Brain microvascular endothelial cell (primary cell): Measurements from ENCODE around the gene FAM222B.
"Not testable (repeated sequence)": the region's sequence is repeated elsewhere in the genome, so short reads cannot be mapped to it uniquely, and the experiment has no call there.

Experiments used
- DNase-seq: peaks from one replicate; pipeline ENCODE4 v3.0.0-alpha.2; 2020
- H3K27ac ChIP-seq: fragments of 250-450 bp; sonication (Bioruptor Pico); 2 replicates; pipeline ENCODE4 v1.5.1; 2020; ENCODE audit warnings: mild to moderate bottlenecking, moderate library complexity
- H3K27me3 ChIP-seq: fragments of 250-450 bp; sonication (Bioruptor Pico); replicated peaks from 2 replicates; pipeline ENCODE4 v1.5.1; 2020; ENCODE audit warnings: mild to moderate bottlenecking
- H3K36me3 ChIP-seq: fragments of 250-450 bp; sonication (Bioruptor Pico); replicated peaks from 2 replicates; pipeline ENCODE4 v1.5.1; 2020; ENCODE audit warnings: mild to moderate bottlenecking
- H3K4me3 ChIP-seq: 2 replicates; pipeline ENCODE4 v1.5.1; 2011; ENCODE audit warnings: low read depth, mild to moderate bottlenecking, control low read depth, low read length, moderate library complexity
- CTCF ChIP-seq: IDR thresholded peaks from 2 replicates; pipeline ENCODE4 v1.5.1; 2011; ENCODE audit warnings: low read depth, mild to moderate bottlenecking, moderate library complexity, low read length, control low read depth, inconsistent platforms; ENCODE audit errors: missing control alignments
- in situ Hi-C: cut with HindIII; loops from 2 replicates; pipeline ENCODE4 v1.10.0; 2017; ENCODE audit warnings: low sequenced_read_pairs, low pct_ligation_motif_present

Gene FAM222B

GRCh38 chr17:28740406-28741357, 101.9 kb downstream of the FAM222B start:
- no peak overlapping the region for H3K4me3 ChIP-seq
- H3K27me3 ChIP-seq = no peaks in the 10 kb centered on the region
- in situ Hi-C loops = no loop called here
- no peak overlapping the region for H3K27ac ChIP-seq
- no peak for TF ChIP-seq CTCF
- DNase-seq = no peak
- H3K36me3 ChIP-seq = no peaks in the 10 kb centered on the region

GRCh38 chr17:28738680-28739384, 103.8 kb downstream of the FAM222B start:
- Histone ChIP-seq H3K36me3 (no peaks in the 10 kb centered on the region), H3K27ac (no peak overlapping the region), H3K4me3 (no peak overlapping the region), H3K27me3 (no peaks in the 10 kb centered on the region)
- TF ChIP-seq CTCF = no peak
- in situ Hi-C loops = no loop called here
- no peak for DNase-seq

GRCh38 chr17:28737770-28738679, 104.6 kb downstream of the FAM222B start:
- TF ChIP-seq CTCF = no peak
- H3K36me3 ChIP-seq = no peaks in the 10 kb centered on the region
- in situ Hi-C loops = no loop called here

GRCh38 chr17:28737316-28737715, 105.3 kb downstream of the FAM222B start:
- H3K4me3 ChIP-seq = no peak overlapping the region
- H3K27ac ChIP-seq = no peak overlapping the region
- no peaks in the 10 kb centered on the region for H3K27me3 ChIP-seq
- no peak for DNase-seq
- no peaks in the 10 kb centered on the region for H3K36me3 ChIP-seq
- in situ Hi-C loops = no loop called here
- no peak for TF ChIP-seq CTCF

More at GRCh38 chr17:28737770-28738679, 104.6 kb downstream of the FAM222B start:
- no peak for DNase-seq
- Histone ChIP-seq H3K27ac (no peak overlapping the region), H3K4me3 (no peak overlapping the region), H3K27me3 (no peaks in the 10 kb centered on the region)

- H3K4me3 ChIP-seq, H3K36me3 ChIP-seq, DNase-seq, in situ Hi-C loops, H3K27ac ChIP-seq, H3K27me3 ChIP-seq: not testable (repeated sequence)
These were observed 106.4 kb downstream of the FAM222B start for GRCh38 chr17:28735913-28736769.
